HG03066 (cell line): ENCODE data around the gene ARHGAP36.

Experiments
- ATAC-seq: cut with Tn5 transposase; IDR thresholded peaks from one replicate; pipeline ENCODE4 v1.9.1; 2021; ENCODE audit warnings: low read depth; ENCODE audit not compliant: unreplicated experiment

The ARHGAP36 gene

GRCh38 chrX:131068945-131069719 lies 11.0 kb downstream of the ARHGAP36 start:
- ATAC-seq, result no peak

DNA sequence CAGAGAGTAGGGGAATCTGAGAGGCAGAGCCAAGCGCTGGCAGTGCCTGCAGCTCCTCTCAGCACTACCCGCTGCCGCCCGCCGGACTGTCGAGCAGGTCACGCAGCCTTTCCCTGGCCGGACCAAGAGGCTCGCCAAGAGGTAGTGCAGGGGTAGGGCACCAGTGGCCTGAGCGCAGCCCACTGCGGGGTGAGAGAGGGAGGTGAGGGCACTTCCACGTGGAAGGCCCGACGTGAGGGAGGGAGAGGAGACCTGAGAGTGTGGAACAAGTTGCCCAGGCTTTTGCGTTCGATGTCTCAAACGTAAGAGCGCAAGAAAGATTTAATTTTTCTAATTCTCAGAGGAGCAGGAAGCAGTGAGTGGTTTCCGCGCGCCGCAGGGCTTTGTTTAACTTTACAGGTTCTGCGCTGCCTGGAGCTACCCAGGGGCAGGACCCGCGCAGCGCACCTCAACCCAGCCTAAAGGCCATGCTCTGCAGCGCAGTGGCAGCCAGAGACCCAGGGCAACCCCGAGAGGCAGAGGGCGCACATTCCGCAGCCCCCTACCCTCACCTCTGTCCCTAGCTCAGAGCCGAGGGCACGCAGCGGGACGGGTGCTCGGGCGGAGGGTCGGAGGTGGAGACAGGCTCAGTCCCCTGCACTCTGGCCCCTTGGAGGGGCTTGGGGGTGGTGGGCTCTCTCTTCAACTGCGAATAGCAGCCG lies 14.9 kb downstream of the ARHGAP36 start:
- no peak for ATAC-seq

DNA sequence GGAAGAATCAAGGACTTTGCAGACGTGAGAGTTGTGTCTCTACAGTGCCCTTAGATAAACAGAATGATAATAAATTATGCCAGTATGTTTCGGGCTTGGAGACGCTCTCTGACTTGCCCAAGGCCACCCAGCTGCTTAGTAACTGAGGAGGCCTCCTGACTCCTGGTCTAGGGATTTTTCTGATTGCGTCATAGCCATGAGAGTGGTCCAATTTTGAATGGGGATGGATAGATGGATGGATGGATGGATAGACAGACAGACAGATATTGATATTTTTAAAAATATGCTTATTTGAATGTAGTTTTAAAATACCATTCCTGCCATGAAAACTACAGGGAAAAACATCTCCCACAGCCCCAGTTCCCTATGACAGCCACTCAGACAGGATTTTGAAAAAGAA lies 15.5 kb downstream of the ARHGAP36 start:
- ATAC-seq, result no peak

DNA sequence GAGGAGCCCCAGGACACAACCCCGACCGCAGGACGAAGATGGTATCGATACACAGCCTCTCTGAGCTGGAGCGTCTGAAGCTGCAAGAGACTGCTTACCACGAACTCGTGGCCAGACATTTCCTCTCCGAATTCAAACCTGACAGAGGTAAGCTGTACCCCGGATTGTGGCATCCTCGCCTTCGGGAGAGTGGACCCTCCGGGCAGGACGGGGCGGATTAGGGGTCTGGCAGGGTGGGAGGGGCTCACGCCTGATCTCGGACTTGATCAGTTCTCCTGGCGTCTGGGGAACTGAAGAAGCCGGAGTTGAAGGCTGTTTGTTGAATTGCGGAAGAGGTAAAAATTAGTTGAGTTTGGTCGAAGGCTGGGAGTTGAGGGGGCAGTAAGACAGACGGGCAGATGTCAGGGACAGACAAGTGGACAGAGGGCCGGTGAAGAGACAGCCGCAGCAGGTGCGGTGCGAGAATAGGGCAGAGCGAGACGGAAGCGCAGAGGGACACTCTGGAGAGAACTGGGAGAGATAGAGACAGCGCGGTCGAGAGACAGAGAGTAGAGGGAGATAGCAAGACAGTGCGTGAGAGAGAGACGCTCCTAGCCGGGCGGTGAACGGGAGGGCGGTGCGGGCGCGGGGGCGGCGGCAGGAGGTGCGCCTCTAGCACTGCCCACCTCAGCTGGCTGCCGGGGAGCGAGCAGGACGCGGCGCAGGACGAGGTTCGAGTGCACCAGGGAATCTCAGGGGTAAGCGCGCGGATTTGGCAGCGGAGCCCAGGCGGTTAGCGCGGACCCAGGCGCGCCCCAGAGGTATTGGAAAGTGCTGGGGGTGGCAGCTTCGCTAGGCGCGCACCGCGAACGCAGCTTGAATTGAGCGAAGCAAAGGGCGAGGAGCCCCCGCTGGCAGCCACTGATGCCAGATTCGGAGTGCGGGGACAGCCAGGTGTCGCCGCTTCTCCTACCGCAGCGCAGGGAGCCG lies 23.9 kb downstream of the ARHGAP36 start:
- ATAC-seq, result no peak

- no peak for ATAC-seq
Measured at GRCh38 chrX:131083510-131084142, 25.5 kb downstream of the ARHGAP36 start.

DNA sequence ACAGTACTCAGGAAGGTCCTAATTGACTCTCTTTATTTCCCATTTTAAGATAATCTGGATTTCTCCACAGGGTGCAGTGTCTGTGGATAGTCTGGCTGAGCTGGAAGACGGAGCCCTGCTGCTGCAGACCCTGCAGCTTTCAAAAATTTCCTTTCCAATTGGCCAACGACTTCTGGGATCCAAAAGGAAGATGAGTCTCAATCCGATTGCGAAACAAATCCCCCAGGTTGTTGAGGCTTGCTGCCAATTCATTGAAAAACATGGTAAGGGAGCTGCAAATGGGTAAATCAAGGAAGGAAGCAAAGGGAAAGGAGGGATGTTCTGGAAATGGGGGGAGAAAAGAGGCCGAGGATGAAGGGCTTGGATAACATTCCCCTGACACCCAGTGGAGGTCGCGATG lies 26.0 kb downstream of the ARHGAP36 start:
- ATAC-seq, result no peak

- no peak for ATAC-seq
Measured at GRCh38 chrX:131136776-131137175, 78.6 kb downstream of the ARHGAP36 start.

DNA sequence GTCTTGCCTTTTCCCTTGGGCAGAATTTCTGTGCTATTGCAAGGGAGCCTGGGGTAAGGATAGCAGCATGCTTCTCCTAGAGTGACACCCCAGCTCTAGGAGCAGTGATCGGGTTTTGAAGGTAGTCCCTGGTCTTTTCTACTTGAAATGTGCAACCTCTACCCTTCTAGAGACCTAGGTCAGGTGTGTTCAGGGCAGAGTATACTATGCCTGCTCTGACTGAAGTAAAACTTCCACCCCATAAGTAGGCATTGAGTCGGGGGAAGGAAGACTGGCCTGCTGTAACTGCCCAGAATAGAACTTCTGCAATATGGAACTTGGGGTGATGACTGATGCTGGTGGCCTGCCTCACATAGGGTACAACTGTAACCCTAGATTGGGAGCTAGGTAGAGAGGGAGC lies 80.9 kb downstream of the ARHGAP36 start:
- no peak for ATAC-seq
